HS-5 (cell line): ENCODE results near the gene UROD.
"Not testable (repeated sequence)": the region's sequence is repeated elsewhere in the genome, so short reads cannot be mapped to it uniquely, and the experiment has no call there.

Experiments
- DNase-seq: peaks from one replicate; pipeline ENCODE4 v3.0.0-alpha.2; 2012; ENCODE audit warnings: low read depth

The UROD gene

DNA sequence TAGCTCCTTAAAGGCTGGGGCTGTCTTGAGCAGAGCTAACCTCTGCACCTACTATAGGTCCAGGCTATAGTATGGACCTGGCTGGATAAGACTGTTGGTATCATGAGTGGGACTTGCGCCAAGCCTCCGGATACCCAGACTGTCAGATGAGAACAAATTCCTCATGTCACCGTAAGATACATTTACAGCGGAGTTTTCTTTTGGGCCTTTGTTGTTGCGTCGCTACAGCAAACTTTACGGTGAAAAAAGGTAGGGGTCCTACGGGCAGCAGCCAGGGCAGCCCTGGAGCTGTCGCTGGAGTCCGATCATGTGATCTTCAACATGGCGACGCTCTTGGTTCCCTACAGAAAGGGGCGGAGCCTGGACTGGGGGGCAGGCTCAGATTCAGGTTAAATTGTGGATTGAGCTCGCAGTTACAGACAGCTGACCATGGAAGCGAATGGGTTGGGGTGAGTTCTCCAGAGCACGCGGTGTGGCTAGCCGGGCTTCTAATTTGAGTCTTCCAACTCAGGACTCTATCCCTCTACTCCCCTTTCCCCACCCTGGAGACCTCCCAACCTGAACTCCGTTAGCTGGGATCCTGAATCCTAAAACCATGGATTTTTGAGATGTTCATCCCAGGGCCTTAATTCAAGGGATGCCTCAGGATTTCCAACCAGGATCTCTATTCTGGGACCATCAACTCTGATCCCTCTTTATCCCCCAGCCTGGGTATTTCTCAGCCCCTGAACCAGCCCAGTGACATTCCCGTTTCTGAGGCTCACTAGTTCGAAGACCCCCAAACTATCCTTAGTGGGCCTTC lies at the start of gene UROD:
UROD (plus strand) TSS at position 418 of the 802 bp plus-strand sequence; CDS start at position 430, 12 bp downstream.
- peak; percentile 90 for DNase-seq

DNA sequence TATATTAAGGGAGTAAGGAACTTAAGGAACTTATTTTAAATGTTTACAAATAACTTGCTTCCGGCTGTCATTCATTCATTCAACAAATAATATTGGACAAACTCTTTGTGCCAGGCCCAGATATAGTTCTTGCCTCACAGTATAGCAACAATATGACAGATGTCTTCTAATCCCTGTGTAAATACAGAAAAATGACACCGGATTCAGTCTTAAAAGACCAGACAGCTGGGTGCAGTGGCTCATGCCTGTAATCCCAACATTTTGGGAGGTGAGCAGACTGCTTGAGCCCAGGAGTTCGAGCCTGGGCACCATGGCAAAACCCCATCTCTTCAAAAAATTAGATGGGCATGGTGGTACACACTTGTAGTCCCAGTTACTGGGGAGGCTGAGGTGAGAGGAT lies 49.3 kb upstream of the UROD start:
- no peak for DNase-seq

DNA sequence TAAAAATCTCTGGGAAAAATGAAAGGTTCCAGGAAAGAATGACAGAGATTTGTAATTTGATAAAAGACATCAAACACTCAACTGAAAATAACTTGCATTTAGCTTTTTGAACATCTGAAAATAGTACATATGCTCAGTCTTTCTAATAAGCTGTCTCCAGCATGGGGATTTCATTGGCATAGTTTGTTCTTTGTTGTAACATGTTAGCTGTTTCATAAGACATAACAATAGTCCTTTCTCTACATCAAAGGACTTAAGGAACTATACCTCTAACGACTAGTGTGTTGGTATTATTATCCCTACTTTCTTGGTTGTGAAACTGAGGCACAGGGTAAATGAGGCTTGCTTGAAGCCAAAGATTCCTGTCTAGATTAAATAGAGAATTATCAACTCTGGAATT lies 47.7 kb upstream of the UROD start:
- DNase-seq: no peak

DNA sequence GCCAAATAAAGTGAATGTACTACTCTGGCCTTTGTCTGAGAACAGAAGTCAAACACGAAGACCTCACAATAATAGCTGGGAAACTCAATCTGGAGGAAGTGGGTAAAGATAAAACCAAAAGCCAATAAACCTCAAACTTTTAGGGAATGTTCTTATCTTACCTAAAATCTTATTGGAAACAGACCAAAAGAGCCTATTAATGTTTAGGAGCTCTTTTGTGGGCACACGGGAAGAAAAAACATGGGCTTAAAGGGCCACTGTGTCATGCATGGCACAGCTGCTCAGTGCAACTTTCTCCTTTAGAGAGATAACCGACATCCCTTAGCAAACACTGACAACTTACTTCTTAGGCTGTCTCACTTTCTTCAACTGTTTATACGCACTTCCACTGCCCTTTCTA lies 41.7 kb upstream of the UROD start:
- DNase-seq: no peak

DNA sequence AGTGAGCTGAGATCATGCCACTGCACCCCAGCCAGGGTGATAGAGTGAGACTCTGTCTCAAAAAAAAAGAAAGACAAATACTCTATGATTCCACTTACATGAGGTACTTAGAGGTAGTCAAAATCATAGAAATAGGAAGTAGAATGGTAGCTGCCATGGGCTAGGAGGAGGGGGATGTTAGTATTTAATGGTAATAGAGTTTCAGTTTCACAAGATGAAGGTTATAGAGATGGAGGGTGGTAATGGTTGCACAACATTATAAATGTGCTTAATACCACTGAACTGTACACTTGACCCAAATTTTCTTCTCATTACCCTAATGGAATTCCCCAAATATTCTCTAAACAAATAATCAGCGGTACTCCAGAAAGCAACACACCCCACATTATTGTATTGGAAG lies 38.4 kb upstream of the UROD start:
- DNase-seq: no peak

DNA sequence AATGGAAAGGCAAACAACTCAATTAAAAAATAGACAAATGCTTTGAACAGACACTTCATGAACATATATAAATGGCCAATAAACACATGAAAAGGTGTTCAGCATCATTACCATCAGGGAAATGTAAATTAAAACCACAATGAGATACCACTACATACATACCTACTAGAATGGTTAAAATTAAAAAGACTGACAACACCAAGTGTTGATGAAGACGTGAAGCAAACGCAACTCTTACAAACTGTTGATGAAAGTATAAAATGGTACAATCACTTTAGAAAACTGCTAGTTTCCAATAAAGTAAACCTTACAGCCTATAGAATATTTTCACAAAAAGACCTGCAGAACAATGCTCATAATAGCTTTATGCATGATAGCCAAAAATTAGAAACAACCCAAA lies 35.8 kb upstream of the UROD start:
- no peak for DNase-seq

DNA sequence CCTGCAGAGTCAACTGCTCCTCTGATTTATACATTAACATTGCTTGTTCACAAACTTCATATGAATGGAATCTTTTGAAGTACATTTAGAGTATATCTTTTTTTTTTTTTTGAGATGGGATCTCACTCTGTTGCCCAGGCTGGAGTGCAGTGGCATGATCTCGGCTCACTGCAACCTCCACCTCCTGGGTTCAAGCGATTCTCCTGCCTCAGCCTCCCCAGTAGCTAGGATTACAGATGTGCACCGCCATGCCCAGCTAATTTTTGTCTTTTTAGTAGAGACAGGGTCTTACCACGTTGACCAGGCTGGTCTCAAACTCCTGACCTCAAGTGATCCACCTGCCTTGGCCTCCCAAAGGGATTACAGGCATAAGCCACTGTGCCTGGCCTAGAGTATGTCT lies 34.7 kb upstream of the UROD start:
- not testable (repeated sequence) for DNase-seq

DNA sequence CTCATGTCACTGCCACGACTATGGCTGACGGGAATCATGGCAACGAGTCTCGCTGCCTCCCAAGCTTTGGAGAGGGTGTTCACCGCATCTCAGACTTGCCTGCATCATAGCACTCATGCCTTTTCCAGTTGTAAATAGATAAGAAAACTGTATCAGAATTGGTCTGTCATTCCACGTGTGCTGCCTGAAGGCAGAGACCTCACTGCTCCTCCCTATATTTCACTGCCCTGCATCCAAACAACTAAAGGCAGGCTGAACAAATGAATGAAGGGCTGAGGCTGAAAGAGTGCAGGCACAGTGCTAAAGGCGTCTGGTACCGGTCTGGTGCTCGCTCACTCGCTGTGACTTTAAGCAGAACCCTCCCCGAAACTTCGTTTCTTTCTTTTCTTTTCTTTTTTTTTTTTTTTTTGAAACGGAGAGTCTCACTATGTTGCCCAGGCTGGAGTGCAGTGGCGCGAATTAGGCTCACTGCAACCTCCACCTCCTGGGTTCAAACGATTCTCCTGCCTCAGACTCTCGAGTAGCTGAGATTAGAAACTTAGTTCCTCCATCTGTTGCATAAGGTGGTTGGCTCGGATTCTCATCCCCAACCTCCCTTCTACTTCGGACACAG lies 26.2 kb upstream of the UROD start:
- no peak for DNase-seq

DNA sequence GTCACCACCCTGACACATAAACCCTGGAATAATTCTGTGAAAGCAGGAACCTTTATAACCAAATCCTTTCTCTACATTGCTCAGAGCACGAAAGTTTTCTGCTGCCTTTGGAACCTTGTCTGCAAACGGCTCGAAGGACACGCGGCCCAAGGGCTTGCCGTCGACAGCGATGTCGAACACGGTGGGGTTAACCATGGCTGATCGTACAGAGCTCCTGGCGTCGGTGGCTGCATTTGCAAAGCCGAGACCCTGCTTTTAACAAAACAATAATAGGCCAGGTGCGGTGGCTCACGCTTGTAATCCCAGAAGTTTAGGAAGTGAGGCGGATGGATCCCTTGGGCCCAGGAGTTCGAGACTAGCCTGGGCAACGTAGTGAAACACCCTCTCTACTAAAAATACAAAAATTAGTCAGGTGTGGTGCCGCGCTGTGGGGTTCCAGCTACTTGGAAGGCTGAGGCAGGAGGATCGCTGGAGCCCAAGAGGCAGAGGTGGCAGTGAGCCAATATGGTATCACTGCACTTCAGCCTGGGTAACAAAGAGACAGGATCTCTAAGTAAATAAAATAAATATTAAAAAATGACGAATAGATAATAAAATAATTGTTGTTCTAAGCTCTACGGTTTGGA lies 23.4 kb upstream of the UROD start:
- no peak for DNase-seq

DNA sequence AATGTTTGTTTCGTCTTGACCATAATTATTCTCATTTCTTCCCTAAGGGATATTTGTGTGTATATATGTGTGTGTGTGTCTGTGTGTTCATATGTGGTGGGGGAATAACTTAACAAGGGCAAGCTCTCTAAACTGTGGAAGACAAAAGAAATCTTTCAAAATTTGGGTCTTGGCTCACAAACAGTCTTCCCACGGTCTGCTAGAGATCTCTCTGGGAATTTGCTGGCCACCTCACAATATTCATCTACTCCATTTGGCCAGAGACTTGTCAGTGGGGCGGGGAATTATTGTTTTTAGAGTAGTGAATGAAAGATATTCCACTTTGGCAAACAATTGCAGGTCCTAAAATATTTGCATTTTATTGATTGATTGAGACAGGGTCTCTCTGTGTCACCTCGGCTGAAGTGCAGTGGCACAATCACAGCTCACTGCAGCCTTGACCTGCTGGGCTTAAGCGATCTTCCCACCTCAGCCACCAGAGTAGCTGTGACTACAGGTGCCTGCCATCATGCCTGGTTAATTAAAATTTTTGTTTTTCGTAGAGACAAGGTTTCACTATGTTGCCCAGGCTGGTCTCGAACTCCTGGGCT lies 17.6 kb upstream of the UROD start:
- no peak for DNase-seq

DNA sequence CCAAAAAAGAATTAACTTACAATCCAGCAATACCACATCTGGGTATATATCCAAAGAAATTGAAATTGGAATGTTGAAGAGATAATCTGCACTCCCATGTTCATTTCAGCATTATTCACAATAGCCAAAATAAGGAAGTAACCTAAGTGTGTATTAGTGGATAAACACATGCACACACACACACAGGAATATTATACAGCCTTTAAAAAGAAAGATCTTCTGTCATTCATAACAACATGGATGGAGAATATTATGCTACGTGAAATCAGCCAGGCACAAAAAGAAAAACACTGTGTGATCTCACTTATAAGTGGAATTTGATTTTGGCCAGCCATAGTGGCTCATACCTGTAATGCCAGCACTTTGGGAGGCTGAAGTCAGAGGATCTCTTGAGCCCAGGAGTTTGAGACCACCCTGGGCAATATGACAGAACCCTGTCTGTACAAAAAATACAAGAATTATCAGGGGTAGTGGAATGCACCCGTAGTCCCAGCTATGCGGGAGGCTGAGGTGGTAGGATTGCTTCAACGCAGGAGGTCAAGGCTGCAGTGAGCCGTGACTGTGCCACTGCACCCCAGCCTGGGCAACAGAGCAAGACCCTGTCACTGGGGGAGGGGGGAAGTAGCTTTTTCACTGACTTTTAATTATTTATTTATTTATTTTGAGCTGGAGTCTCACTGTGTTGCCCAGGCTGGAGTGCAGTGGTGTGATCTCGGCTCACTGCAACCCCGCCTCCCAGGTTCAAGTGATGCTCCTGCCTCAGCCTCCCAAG lies 16.4 kb upstream of the UROD start:
- no peak for DNase-seq

DNA sequence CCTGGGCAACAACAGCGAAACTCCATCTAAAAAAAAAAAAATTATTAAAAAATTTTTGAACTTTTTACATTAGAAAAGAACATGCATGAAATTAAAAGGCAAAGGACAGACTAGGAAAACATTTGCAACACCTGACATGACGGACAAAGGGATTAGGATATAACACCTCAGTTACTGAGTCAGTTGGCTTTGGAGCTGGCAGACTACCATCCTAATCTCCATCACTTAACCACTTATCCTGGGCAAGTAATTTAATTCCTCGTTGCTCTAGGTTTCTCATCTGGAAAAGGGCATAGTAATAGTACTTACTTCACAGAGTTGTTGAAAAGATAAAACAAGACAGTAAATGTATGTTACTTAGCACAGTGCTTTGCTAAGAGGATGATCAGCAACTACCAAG lies 12.8 kb upstream of the UROD start:
- DNase-seq: no peak

DNA sequence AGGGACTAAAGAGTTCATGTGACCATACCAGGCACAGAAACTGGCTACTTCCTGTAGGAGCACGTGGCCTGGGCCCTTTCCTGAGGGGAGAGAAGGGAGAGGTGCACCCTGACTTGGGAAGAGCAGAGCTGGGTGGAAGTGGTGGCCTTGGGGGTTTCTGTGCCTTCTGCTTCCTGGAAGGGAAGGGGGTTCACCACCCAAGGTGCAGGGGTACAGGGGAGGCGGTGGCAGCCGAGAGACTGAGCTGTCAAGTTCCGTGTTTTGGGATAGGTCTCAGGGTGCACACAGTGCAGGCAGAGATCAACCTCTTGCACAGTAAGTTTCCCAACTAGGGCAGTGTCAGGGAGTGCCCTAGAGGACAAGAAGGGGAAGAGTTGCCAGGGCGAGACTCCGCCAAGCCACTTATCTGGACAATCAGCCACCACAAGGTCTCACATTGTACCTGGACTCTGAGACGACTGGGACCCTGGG lies 11.0 kb upstream of the UROD start:
- DNase-seq: no peak

DNA sequence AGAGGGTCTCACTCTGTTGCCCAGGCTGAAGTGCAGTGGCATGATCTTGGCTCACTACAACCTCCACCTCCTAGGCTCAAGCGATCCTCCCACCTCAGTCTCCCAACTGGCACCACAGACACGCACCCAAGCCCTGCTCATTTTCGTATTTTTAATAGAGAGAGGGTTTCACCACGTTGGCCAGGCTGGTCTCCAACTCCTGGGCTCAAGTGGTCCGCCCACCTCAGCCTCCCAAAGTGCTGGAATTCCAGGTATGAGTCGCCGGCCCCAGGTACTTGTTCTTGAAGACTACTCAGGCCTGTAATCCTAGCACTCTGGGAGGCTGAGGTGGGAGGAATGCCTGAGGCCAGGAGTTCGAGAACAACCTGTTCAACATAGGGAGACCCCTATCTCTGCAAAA lies 10.5 kb upstream of the UROD start:
- DNase-seq: not testable (repeated sequence)

DNA sequence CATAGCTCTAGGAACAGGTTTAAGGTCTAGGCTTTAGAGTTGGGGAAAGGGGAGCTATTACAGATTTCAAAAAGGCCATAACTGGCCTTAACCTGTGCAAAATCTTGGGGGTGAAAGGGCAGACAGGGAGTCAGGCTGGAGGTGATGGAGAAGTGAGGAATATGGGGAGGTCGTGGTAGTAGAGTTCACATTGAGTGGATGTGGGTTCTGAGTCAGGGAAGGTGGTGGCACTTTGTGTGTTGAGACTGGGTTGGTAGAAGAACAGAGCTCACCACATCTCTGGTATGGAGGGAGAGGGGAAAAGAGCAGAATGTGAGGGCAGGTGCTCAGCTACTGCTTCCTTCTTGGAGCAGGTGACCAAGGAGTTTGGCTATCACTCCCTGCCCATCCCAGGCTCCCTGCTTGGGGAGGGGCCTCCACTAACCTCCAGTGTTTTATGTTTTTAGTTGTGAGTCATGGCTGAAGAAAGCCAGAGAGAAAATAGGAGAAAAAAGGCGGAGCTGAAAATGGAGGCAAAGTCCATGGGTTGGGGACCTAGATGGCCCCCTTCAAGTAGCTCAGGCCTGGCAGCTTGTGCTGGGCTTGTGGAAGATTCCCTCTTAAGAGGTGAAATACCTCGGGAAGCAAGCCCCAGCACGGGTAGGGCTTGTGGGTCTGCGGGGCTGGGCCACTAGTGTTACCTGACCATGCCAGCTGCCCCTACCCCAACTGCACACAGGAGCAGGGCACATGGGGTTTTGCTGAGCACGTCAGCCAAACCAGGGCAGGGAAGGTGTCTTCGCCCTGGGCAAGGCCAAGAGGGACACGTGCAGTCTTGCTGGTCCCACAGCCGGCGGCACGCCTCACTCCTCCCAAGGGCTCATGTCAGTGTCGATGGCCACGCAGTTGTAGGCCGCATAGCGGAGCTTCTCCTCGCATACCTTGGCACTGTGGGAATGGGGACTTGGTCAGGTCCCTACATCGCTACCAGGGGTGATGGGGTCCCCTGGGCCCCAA lies 9.1 kb upstream of the UROD start:
- DNase-seq: no peak

DNA sequence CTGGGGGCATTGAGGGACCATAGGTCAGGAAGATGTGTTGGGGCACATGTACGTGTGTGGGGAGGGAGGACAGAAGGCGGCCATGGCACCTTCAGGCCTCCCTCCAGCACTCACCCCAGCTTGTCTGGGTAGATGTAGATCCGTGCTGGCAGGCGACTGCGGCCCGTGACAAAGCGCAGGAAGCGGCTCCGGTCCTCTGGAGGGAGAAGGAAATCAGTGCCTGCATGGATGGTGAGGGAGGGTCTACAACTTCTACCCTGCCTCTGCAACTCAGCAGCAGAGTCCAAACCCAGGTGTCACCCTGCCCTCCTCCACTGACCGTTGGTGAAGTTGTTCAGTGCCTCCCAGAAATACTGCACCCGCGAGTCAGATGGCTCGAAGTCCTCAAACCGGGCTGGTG lies 8.3 kb upstream of the UROD start:
- no peak for DNase-seq

DNA sequence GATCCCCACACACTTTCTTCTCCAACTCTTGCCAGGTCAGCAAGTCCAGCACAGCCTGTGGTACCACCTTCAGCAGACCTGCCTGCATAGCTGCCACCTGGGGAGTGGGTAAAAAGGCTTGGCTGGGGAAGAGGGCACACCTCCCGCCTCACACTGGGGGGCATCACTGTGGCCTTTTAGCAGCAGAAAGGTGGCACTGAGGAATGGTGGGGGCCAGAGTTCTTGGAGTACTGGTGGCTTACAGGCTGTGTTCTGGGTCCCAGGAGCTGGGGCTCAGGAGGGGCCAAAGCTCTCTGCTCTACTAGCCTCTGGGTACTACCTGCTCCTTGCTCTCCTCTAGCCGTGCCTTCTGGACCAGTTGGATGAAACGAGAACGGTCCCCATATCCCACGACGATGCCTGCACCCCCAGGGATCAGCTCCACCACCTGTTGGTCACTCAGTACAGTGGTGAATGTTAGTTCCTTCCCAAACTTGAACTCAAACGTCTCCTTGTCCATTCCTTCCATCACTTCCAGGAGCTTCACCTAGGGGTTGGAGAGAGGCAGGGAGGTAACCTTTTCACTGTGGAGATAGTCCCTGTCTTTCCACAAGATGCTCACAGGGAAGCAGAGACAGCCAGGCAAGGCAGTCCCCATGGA lies 7.7 kb upstream of the UROD start:
- no peak for DNase-seq

DNA sequence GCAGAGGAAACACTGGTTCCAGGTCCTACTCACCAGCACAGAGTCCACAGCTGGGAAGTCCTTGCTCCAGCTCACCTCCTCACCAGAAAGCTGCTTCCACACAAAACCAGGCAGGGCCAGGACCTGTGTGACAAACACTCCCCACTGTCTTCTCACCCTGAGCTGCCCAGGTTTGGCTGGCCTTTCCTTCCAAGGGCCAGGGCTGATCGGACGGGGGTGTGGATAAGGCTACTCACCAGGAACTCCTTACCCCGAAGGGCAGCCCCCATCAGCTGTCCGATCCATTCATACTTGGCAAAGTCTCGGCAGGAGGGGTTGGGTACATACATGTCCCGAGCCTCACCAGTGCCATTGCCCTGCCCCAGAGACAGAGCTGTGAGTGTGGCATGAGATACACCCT lies 6.3 kb upstream of the UROD start:
- no peak for DNase-seq

DNA sequence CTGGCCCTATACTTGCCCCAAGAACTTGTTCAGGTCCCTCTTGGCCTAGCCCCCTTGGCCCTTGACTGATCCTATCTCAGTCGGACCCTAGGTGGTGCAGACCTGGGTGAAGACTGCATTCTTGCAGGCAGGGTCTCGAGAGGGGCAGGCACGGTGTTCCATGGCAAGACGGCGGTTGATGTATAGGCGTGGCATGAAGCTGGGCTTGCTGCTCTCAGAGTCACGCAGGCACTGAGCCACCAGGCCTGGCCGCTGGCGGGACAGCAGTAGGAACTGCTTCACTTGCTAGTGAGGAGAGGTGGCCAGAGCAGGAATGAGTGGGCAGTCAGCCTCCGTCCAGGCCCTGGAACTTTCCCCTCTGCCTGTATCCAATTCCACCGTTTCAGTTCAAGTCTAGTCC lies 4.7 kb upstream of the UROD start:
- no peak for DNase-seq

DNA sequence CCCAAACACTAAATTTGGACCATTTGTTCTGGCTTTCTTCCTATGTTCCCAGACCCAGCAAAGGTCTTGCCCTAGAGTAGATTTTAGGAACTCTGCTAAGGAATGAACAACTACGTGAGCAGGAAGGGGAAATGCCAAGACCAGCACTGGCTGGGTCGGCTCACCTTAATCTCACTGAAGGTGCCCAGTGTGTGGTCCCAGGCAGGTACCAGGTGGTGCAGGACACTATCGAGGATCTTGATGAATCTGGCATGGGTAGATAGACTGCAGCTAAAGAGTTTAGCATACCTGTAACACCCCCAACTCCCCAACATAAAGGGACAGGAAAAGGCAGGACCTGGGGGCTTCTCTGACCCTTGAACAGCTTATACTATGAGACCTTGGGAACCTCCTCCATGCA lies 4.0 kb upstream of the UROD start:
- DNase-seq: no peak
